SK-N-SH (cell line): Measurements from ENCODE around the gene LARGE1.

ENCODE experiments used
- FOXM1 ChIP-seq: IDR thresholded peaks from 2 replicates; pipeline ENCODE4 v1.4.0; 2012; ENCODE audit warnings: low read depth, mild to moderate bottlenecking
- GATA2 ChIP-seq: sonication (generic); formaldehyde crosslinking; IDR thresholded peaks from 2 replicates; pipeline ENCODE4 v1.5.0; 2020; ENCODE audit warnings: mild to moderate bottlenecking, missing genetic modification reagents
- MEF2A ChIP-seq: IDR thresholded peaks from 2 replicates; pipeline ENCODE4 v1.4.0; 2012; ENCODE audit warnings: low read depth, borderline replicate concordance
- POLR2AphosphoS5 ChIP-seq: IDR thresholded peaks from 2 replicates; pipeline ENCODE4 v1.6.1; 2012; ENCODE audit warnings: low read depth, low read length
- RAD21 ChIP-seq: IDR thresholded peaks from 2 replicates; pipeline ENCODE4 v1.6.1; 2012; ENCODE audit warnings: mild to moderate bottlenecking, low read length
- SIN3A ChIP-seq: IDR thresholded peaks from 2 replicates; pipeline ENCODE4 v1.6.1; 2012; ENCODE audit warnings: low read depth, mild to moderate bottlenecking, low read length, moderate library complexity, borderline replicate concordance
- SMC3 ChIP-seq: IDR thresholded peaks from 2 replicates; pipeline ENCODE4 v1.6.1; 2012; ENCODE audit warnings: low read depth, low read length, improper control_type of control experiment
- TCF12 ChIP-seq: IDR thresholded peaks from 2 replicates; pipeline ENCODE4 v1.4.0; 2012
- TEAD4 ChIP-seq: IDR thresholded peaks from 2 replicates; pipeline ENCODE4 v1.4.0; 2012; ENCODE audit warnings: mild to moderate bottlenecking, borderline replicate concordance; ENCODE audit not compliant: insufficient read depth
- USF2 ChIP-seq: fragments of 150-350 bp; IDR thresholded peaks from 2 replicates; pipeline ENCODE4 v1.6.1; 2017; ENCODE audit warnings: antibody characterized with exemption, low read length, low read depth, borderline replicate concordance
- TF ChIP-seq, protein P1 (sequence below): fragments of 200-600 bp; sonication (generic); IDR thresholded peaks from 2 replicates; pipeline ENCODE4 v1.6.1; 2017; ENCODE audit warnings: antibody characterized with exemption, mild to moderate bottlenecking, moderate library complexity
- TF ChIP-seq, protein P2 (sequence below): IDR thresholded peaks from 2 replicates; pipeline ENCODE4 v1.4.0; 2012; ENCODE audit warnings: low read depth

GRCh38 chr22:33771136-33771535, 149.1 kb downstream of the LARGE1 start:
- TF ChIP-seq, protein P1, sequence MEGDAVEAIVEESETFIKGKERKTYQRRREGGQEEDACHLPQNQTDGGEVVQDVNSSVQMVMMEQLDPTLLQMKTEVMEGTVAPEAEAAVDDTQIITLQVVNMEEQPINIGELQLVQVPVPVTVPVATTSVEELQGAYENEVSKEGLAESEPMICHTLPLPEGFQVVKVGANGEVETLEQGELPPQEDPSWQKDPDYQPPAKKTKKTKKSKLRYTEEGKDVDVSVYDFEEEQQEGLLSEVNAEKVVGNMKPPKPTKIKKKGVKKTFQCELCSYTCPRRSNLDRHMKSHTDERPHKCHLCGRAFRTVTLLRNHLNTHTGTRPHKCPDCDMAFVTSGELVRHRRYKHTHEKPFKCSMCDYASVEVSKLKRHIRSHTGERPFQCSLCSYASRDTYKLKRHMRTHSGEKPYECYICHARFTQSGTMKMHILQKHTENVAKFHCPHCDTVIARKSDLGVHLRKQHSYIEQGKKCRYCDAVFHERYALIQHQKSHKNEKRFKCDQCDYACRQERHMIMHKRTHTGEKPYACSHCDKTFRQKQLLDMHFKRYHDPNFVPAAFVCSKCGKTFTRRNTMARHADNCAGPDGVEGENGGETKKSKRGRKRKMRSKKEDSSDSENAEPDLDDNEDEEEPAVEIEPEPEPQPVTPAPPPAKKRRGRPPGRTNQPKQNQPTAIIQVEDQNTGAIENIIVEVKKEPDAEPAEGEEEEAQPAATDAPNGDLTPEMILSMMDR, result no peak
- TF ChIP-seq SMC3 (no peak), GATA2 (CRISPR knock-in tag) (no peak), TEAD4 (no peak), POLR2AphosphoS5 (no peak), SIN3A (no peak), MEF2A (no peak), RAD21 (no peak), TCF12 (no peak), FOXM1 (no peak), USF2 (no peak)
- TF ChIP-seq, protein P2, sequence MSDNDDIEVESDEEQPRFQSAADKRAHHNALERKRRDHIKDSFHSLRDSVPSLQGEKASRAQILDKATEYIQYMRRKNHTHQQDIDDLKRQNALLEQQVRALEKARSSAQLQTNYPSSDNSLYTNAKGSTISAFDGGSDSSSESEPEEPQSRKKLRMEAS, result no peak
